Astrocyte (in vitro differentiated cells and primary cell): Measurements from ENCODE around the gene SLC6A1. TPM values are rescaled to one million over a fixed set of nuclear protein-coding genes. Genes with fewer than 3 reads are reported as not detected.

Source experiments
- DNase-seq: peaks from one replicate; pipeline ENCODE4 v3.0.0-alpha.2; 2010; ENCODE audit warnings: low read depth
- FAIRE-seq: peaks from 2 replicates; lab custom pipeline; 2011; peaks lifted over from hg19 to GRCh38; lab: Jason Lieb, UNC
- H2AFZ ChIP-seq: 2 replicates; pipeline ENCODE4 v1.6.0; 2012; ENCODE audit warnings: low read depth, low read length, inconsistent platforms
- H3K27ac ChIP-seq: 2 replicates; pipeline ENCODE4 v1.5.1; 2011; ENCODE audit warnings: low read depth, low read length, inconsistent platforms
- H3K27me3 ChIP-seq: 2 replicates; pipeline ENCODE4 v1.6.0; 2011; ENCODE audit warnings: low read length, inconsistent platforms; ENCODE audit not compliant: insufficient read depth
- H3K36me3 ChIP-seq: 2 replicates; pipeline ENCODE4 v1.5.1; 2011; ENCODE audit warnings: low read length, inconsistent platforms; ENCODE audit not compliant: insufficient read depth
- H3K4me1 ChIP-seq: 2 replicates; pipeline ENCODE4 v1.5.1; 2011; ENCODE audit warnings: low read length, inconsistent platforms; ENCODE audit not compliant: insufficient read depth
- H3K4me2 ChIP-seq: 2 replicates; pipeline ENCODE4 v1.6.0; 2012; ENCODE audit warnings: low read length, inconsistent platforms
- H3K4me3 ChIP-seq: 2 replicates; pipeline ENCODE4 v1.5.1; 2011; ENCODE audit warnings: low read depth, mild to moderate bottlenecking, low read length, inconsistent platforms; ENCODE audit not compliant: insufficient read depth
- H3K79me2 ChIP-seq: 2 replicates; pipeline ENCODE4 v1.6.0; 2012; ENCODE audit warnings: mild to moderate bottlenecking, low read length, inconsistent platforms; ENCODE audit not compliant: insufficient read depth
- H3K9ac ChIP-seq: 2 replicates; pipeline ENCODE4 v1.6.0; 2012; ENCODE audit warnings: mild to moderate bottlenecking, low read length, inconsistent platforms
- H3K9me3 ChIP-seq: 2 replicates; pipeline ENCODE4 v1.5.1; 2012; ENCODE audit warnings: low read depth, mild to moderate bottlenecking, low read length, inconsistent platforms; ENCODE audit not compliant: insufficient read depth
- H4K20me1 ChIP-seq: 2 replicates; pipeline ENCODE4 v1.6.0; 2012; ENCODE audit warnings: low read length, inconsistent platforms; ENCODE audit not compliant: insufficient read depth
- H3K27ac Mint-ChIP-seq: one replicate; pipeline ENCODE4 v1.8.0; 2021; ENCODE audit warnings: mild to moderate bottlenecking, mixed read lengths; ENCODE audit not compliant: unreplicated experiment
- H3K27me3 Mint-ChIP-seq: one replicate; pipeline ENCODE4 v1.8.0; 2021; ENCODE audit warnings: low read depth, mixed read lengths; ENCODE audit not compliant: unreplicated experiment
- H3K36me3 Mint-ChIP-seq: one replicate; pipeline ENCODE4 v1.8.0; 2021; ENCODE audit warnings: low read depth, mixed read lengths; ENCODE audit not compliant: unreplicated experiment
- H3K4me1 Mint-ChIP-seq: one replicate; pipeline ENCODE4 v1.8.0; 2021; ENCODE audit warnings: low read depth, mixed read lengths; ENCODE audit not compliant: unreplicated experiment
- H3K4me3 Mint-ChIP-seq: one replicate; pipeline ENCODE4 v1.8.0; 2021; ENCODE audit warnings: mild to moderate bottlenecking, moderate library complexity, mixed read lengths; ENCODE audit not compliant: unreplicated experiment
- H3K9me3 Mint-ChIP-seq: one replicate; pipeline ENCODE4 v1.8.0; 2021; ENCODE audit warnings: mild to moderate bottlenecking, mixed read lengths; ENCODE audit not compliant: unreplicated experiment
- CTCF ChIP-seq: IDR thresholded peaks from 2 replicates; pipeline ENCODE4 v1.5.1; 2011; ENCODE audit warnings: low read depth, mild to moderate bottlenecking, inconsistent platforms, low read length, moderate library complexity; ENCODE audit not compliant: insufficient read depth
- EZH2 ChIP-seq: IDR thresholded peaks from 2 replicates; pipeline ENCODE4 v1.6.1; 2012; ENCODE audit warnings: mild to moderate bottlenecking, low read length, inconsistent platforms; ENCODE audit not compliant: insufficient read depth
- total RNA-seq: library from RNA; stranded (reverse); gene quantifications from 2 replicates; pipeline ENCODE4 v1.2.1, GENCODE V29; 2021

Gene SLC6A1
- total RNA-seq, 1 donor from 2014 or later = 0.30 TPM

- peaks cover 2% of the 10 kb centered on the region for H3K9me3 Mint-ChIP-seq
- no peak overlapping the region for H3K27ac ChIP-seq
- peaks cover 17% of the 10 kb centered on the region for H3K4me1 Mint-ChIP-seq
- no peak overlapping the region for H3K4me2 ChIP-seq
- no peak for TF ChIP-seq CTCF
- TF ChIP-seq EZH2 = no peak
- peaks cover 54% of the 10 kb centered on the region for H3K27me3 Mint-ChIP-seq
- peaks cover 16% of the 10 kb centered on the region for H3K4me1 ChIP-seq
- no peak overlapping the region for H2AFZ ChIP-seq
- no peak overlapping the region for H3K9ac ChIP-seq
- no peak overlapping the region for H3K4me3 Mint-ChIP-seq
- no peaks in the 10 kb centered on the region for H3K9me3 ChIP-seq
- H3K27me3 ChIP-seq = peaks cover 36% of the 10 kb centered on the region
- DNase-seq (no peak), FAIRE-seq (no peak)
- peaks cover 6% of the 10 kb centered on the region for H3K36me3 Mint-ChIP-seq
- H4K20me1 ChIP-seq = no peaks in the 10 kb centered on the region
- H3K27ac Mint-ChIP-seq = no peak overlapping the region
- no peaks in the 10 kb centered on the region for H3K79me2 ChIP-seq
- no peaks in the 10 kb centered on the region for H3K36me3 ChIP-seq
- no peak overlapping the region for H3K4me3 ChIP-seq
Observed at GRCh38 chr3:10986592-10986991, 6.0 kb upstream of the SLC6A1 start.

DNA sequence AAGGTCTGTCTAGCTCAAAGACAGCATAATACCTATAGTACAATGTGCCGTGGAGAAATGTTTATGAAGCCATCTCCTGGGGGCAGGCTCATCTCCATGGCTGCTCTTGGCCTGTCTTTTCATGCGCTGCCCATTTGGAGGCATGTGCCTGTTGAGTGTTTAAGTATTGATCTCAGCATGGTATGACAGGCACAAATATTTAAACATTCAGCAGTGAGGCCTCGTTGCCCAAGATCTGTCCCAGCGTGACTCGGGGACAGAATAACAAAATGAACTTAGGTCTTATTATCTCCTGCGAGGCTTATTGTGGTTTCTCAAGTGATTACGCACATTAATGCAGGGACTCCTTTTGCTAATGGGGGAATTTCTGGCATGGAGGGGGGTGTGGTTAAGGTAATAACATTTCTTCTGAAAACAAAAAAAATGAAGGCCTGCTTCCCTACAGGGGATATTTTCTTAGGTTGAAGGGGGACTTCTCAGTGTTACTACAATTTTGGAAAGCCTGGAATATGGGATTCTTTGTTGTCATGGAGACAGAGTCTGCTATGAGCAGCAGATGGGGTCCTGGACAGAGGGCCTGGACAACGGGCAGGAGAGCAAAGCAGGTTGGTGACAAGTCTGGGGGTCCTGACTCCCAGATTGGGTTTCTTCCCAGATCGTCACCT lies 4.4 kb upstream of the SLC6A1 start:
- Histone ChIP-seq H4K20me1 (no peaks in the 10 kb centered on the region), H3K4me3 (no peak overlapping the region), H3K36me3 (no peaks in the 10 kb centered on the region), H3K79me2 (no peaks in the 10 kb centered on the region), H3K4me2 (no peak overlapping the region), H3K27ac (no peak overlapping the region), H3K27me3 (peaks cover 44% of the 10 kb centered on the region), H2AFZ (no peak overlapping the region), H3K9ac (no peak overlapping the region), H3K4me1 (peaks cover 4% of the 10 kb centered on the region), H3K9me3 (no peaks in the 10 kb centered on the region)
- FAIRE-seq (no peak), DNase-seq (no peak)
- Mint-ChIP-seq H3K9me3 (peaks cover 2% of the 10 kb centered on the region), H3K4me3 (no peak overlapping the region), H3K36me3 (peaks cover 6% of the 10 kb centered on the region), H3K4me1 (peaks cover 2% of the 10 kb centered on the region), H3K27me3 (peaks cover 63% of the 10 kb centered on the region), H3K27ac (no peak overlapping the region)
- TF ChIP-seq EZH2 = no peak
- TF ChIP-seq CTCF = no peak

DNA sequence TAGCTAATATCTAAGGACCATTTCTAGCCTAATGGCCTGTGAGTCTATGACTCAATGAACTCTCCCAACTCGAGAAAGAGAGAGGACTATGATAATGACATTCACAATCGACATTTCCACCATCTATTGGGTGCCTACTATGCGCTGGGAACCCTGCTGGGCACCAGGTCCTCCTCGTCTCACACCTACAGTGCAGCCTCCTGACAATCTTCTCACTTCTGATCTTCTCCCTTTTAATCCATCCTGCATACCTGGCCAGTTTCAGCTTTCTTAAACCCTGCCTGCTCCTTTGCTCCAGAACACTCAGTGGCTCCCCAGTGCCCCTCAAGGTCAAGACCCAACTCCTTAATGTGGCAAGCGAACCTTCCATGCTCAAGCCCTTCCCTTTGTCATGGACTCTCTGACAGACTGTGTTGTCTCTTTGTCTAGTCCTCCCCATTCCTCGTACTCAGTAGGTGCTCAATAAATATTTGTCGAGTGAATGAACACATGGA lies 3.5 kb upstream of the SLC6A1 start:
- no peak overlapping the region for H3K4me2 ChIP-seq
- H3K27me3 ChIP-seq = peaks cover 54% of the 10 kb centered on the region
- Mint-ChIP-seq H3K27ac (no peak overlapping the region), H3K9me3 (peaks cover 2% of the 10 kb centered on the region), H3K27me3 (peaks cover 72% of the 10 kb centered on the region), H3K4me3 (no peak overlapping the region), H3K4me1 (no peaks in the 10 kb centered on the region), H3K36me3 (peaks cover 6% of the 10 kb centered on the region)
- DNase-seq (no peak), FAIRE-seq (no peak)
- H4K20me1 ChIP-seq = no peaks in the 10 kb centered on the region
- H3K4me3 ChIP-seq = no peak overlapping the region
- no peaks in the 10 kb centered on the region for H3K36me3 ChIP-seq
- no peaks in the 10 kb centered on the region for H3K9me3 ChIP-seq
- H2AFZ ChIP-seq = no peak overlapping the region
- H3K79me2 ChIP-seq = no peaks in the 10 kb centered on the region
- H3K27ac ChIP-seq = no peak overlapping the region
- H3K9ac ChIP-seq = no peak overlapping the region
- TF ChIP-seq EZH2 (no peak), CTCF (no peak)
- H3K4me1 ChIP-seq = peaks cover 3% of the 10 kb centered on the region
